Fibroblast of villous mesenchyme (primary cell): ENCODE results near the gene LDLRAD1. TPM values are rescaled to one million over a fixed set of nuclear protein-coding genes. Genes with fewer than 3 reads are reported as not detected.
A peak's percentile ranks its signal among the peaks of the same experiment; 100 is the strongest.
"Not testable (repeated sequence)": the region's sequence is repeated elsewhere in the genome, so short reads cannot be mapped to it uniquely, and the experiment has no call there.

ENCODE experiments used
- DNase-seq: peaks from one replicate; pipeline ENCODE4 v3.0.0-alpha.2; 2010; ENCODE audit warnings: low read depth
- H3K4me3 ChIP-seq: 2 replicates; pipeline ENCODE4 v1.5.1; 2011; ENCODE audit warnings: low read depth, mild to moderate bottlenecking, low read length
- total RNA-seq: library from RNA; depleted of rRNA; stranded (reverse); fragments of >200 nt; gene quantifications from 2 replicates; pipeline ENCODE4 v1.2.3, GENCODE V29; 2012
- TF ChIP-seq, protein P1 (sequence below): IDR thresholded peaks from 2 replicates; pipeline ENCODE4 v1.5.1; 2012; ENCODE audit warnings: low read depth, mild to moderate bottlenecking, low read length; ENCODE audit not compliant: insufficient read depth

The LDLRAD1 gene
- total RNA-seq, 1 donor = not detected

DNA sequence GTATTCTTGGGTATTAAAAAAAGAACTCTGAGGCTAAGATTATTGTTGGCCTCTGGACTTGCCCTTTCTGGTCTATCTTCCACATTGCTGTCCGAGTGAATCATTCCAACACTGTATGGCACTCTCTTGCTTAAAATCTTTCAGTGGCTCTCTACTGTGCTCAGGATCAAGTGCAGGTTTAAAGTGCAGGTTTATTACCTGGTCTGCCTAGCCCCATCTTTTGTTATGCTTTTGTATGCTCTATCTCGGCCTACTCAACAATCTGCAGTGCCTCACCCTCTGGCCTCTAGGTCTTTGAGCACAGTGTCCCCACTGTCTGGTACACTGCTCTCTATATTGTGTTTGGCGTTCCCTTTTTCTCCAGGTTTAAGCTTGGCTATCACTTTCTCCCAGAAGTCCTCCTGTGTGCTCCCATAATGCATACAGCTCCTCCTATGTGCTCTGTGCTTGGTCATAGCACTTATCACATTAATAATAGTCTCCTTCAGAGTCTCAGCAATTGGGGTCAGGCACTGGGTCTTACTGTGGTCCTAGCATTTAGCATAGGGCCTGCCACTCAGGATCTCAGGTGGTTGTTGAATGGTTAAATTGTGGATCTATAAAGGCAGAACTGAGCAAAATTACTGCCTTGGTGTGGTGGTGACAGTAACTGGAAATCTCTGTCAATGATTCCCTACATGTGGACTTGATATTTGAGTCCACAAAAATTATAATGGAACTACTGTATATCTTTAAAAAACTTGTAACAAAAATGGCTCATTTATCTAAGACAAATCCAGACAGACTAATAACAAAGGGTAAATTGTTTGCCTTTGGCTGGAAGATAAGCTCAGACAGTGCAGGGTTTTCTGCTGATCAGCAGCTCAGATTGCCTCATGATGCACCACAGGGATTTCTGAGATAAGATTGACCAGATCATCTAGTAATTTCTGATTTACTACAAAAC is 10.6 kb upstream of the LDLRAD1 start:
- peak; percentile 22 for DNase-seq
- TF ChIP-seq, protein P1, sequence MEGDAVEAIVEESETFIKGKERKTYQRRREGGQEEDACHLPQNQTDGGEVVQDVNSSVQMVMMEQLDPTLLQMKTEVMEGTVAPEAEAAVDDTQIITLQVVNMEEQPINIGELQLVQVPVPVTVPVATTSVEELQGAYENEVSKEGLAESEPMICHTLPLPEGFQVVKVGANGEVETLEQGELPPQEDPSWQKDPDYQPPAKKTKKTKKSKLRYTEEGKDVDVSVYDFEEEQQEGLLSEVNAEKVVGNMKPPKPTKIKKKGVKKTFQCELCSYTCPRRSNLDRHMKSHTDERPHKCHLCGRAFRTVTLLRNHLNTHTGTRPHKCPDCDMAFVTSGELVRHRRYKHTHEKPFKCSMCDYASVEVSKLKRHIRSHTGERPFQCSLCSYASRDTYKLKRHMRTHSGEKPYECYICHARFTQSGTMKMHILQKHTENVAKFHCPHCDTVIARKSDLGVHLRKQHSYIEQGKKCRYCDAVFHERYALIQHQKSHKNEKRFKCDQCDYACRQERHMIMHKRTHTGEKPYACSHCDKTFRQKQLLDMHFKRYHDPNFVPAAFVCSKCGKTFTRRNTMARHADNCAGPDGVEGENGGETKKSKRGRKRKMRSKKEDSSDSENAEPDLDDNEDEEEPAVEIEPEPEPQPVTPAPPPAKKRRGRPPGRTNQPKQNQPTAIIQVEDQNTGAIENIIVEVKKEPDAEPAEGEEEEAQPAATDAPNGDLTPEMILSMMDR = no peak
- H3K4me3 ChIP-seq = no peak overlapping the region

DNA sequence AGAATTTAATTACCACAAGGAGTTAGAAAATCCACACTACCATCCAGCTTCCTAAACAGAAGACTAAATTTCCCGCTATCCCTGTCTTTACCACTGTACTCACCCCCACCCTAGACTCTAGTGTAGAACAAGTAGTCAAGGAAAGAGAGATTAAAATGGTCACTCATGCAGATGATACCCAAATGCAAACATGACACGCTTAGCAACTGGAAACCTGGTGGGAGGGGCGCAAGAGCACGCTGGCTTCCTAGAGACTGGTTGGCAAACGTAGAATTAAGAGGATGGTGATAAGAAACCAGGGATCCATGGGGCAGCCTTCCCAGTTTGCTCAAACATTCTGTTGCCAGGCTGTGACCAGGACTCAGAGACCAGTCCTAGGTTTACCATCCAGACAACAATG is 9.9 kb upstream of the LDLRAD1 start:
- DNase-seq = no peak
- TF ChIP-seq, protein P1 = no peak

DNA sequence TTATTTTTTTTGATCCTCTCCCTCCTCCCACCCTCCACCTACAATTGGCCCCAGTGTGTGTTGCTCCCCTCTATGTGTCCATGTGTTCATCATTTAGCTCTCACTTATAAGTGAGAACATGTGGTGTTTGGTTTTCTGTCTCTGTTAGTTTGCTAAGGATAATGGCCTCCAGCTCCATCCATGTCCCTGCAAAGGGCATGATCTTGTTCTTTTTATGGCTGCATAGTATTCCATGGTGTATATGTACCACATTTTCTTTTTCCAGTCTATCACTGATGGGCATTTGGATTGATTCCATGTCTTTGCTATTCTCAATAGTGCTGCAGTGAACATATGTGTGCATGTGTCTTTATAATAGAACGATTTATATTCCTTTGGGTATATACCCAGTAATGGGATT is 6.8 kb upstream of the LDLRAD1 start:
- not testable (repeated sequence) for DNase-seq, H3K4me3 ChIP-seq

More for the DNA sequence above, 9.9 kb upstream of the LDLRAD1 start:
- no peak overlapping the region for H3K4me3 ChIP-seq

DNA sequence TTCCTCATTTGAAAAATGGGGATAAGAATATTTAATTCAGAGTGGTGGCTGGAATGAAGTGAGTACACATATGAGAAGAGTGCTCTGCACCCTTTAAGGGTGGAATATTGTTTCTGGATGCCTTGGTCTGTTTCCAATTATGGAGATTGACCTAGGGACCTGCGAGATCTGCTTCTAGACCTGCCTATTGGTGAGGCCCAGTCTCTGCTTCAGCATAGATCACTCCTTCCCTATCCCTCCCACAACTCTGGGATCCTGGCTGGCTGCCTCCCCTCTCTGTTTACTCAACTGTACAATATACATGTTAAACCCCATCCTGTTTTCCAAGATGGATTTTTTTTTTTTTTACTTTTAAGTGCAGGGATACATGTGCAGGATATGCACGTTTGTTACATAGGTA is 6.4 kb upstream of the LDLRAD1 start:
- DNase-seq = no peak
- TF ChIP-seq, protein P1 = no peak
- no peak overlapping the region for H3K4me3 ChIP-seq

DNA sequence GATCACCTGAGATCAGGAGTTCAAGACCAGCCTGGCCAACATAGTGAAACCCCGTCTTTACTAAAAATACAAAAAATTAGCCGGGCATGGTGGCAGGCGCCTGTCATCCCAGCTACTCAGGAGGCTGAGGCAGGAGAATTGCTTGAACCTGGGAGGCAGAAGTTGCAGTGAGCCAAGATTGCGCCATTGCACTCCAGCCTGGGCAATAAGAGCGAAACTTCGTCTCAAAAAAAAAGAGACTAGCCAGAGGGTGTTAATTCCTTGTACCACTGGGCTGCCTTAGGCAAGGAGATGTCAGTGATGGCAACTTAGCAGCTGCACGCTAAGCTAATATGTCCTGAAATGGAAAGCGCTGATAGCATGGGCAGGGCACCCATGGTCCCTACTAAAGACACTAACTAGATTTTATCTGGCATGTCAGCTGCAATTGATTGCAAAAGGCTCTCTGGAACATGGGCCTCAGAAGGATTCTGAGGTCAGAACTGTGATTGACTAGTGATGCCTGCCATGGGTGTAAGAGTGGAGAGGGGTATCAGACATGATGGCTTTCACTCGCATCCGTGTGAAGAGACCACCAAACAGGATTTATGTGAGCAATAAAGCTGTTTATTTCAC is 1.7 kb upstream of the LDLRAD1 start:
- not testable (repeated sequence) for DNase-seq, H3K4me3 ChIP-seq

DNA sequence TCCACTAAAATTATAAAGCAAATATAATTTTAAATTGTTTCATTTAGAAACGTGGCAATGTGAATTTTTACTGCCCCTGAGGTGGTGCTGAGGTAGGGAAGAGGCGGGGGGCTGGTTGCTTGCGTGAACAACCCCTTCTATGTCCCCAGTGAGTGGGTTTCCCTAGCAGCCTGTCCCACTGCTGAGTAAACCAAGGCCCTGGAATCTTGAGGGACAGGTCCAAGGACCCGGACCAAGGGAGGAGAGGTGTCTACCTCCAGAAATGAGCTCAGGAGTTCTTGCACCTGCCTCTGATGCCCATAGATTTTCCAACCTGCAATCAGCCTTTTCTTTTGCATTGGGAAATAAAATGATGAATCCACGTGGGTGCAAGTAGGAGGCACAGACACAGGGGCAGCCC is 649 bp upstream of the LDLRAD1 start:
- no peak for DNase-seq
- TF ChIP-seq, protein P1 = no peak
- no peak overlapping the region for H3K4me3 ChIP-seq

DNA sequence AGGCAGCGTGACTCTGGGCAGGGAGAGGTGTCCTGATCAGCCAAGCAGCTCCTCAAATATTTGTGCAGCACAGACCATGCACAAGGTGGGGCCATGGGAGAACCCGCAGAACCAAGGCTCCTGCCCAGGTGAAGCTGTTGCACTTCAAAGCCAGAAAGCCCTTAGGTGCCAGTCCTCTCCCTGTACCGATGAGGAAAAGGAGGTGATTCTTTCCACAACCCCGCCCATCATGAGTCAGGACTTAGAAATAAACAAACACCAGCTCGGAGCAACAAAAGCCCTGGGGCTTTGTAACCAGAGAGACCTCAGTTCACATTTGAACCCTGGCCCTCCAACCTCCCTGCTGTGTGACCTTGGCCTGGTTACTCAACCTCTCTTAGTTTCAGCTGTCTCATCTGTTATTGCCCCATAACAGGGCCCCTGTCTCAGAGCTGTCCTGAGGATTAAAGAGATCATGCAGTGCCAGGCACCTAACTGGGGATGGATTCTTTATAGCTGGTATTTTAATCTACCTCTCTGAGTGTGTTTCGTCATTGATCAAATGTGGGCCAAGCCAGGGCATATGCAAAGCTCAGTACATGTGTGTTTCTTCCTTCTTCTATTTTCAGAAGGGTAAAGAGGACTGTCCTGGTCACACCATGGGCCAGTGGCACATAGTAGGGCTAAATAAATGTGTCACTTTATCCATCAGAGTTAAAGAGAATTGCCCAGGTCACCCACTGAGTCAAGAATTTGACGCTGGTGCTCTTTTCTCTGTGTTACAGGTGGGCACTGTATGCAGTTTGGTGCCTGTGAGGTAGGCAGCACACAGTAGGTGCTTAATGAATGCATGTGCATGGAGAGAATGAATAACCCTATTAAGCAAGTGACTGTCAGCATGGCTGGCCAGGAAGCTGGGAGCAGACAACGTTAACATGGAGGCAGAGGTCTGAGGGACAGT is 1.4 kb downstream of the LDLRAD1 start:
- TF ChIP-seq, protein P1 = no peak
- no peak overlapping the region for H3K4me3 ChIP-seq
- DNase-seq = peak; percentile 73
